ENCODE measurements around the gene AMN. TPM values are rescaled to one million over a fixed set of nuclear protein-coding genes. Genes with fewer than 3 reads are reported as not detected.

The AMN gene
- total RNA-seq, 1 experiment from 2014 or later = not detected

DNA sequence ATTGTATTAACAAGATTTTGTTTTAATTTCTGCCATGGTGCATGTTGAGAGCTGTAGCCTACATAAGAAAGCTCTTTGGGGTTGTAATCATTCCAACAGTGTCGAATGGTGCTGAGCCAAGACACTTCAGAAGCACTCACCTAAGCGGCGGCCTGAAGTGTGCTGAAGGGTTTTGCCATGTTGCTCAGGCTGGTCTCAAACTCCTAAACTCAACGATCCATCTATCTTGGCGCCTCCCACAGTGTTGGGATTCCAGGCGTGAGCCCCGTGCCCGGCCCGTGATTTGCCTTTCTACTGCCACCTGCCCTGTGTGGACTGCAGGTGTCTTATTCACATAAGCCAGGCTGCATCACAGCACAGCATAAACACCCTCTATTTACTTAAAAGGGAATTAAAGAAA is 48.9 kb downstream of the AMN start:
- Mint-ChIP-seq H3K9me3 (ENCODE audit: unreplicated experiment) (no peaks in the 10 kb centered on the region), H3K27me3 (ENCODE audit: insufficient read depth, unreplicated experiment) (no peaks in the 10 kb centered on the region), H3K27ac (ENCODE audit: low read depth, unreplicated experiment) (no peak overlapping the region), H3K36me3 (ENCODE audit: insufficient read depth, unreplicated experiment) (peaks cover 94% of the 10 kb centered on the region), H3K4me3 (ENCODE audit: unreplicated experiment) (no peak overlapping the region), H3K4me1 (ENCODE audit: insufficient read depth, unreplicated experiment) (no peaks in the 10 kb centered on the region)
- TF ChIP-seq, protein P1, sequence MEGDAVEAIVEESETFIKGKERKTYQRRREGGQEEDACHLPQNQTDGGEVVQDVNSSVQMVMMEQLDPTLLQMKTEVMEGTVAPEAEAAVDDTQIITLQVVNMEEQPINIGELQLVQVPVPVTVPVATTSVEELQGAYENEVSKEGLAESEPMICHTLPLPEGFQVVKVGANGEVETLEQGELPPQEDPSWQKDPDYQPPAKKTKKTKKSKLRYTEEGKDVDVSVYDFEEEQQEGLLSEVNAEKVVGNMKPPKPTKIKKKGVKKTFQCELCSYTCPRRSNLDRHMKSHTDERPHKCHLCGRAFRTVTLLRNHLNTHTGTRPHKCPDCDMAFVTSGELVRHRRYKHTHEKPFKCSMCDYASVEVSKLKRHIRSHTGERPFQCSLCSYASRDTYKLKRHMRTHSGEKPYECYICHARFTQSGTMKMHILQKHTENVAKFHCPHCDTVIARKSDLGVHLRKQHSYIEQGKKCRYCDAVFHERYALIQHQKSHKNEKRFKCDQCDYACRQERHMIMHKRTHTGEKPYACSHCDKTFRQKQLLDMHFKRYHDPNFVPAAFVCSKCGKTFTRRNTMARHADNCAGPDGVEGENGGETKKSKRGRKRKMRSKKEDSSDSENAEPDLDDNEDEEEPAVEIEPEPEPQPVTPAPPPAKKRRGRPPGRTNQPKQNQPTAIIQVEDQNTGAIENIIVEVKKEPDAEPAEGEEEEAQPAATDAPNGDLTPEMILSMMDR (IDR thresholded peaks at IDR 0.05; ENCODE audit: unreplicated experiment) = no peak
- ChIA-PET POLR2A (interaction anchor here (0.7 kb wide), 1 partner anchor 272 kb away, joined by 3 read pairs; no protein-coding TSS in a partner anchor), CTCF (interaction anchor here (1.2 kb wide), 1 partner anchor 197 kb away, joined by 3 read pairs; no protein-coding TSS in a partner anchor)
- intact Hi-C loops (cut with micrococcal nuclease) = no loop called here
- DNase-seq (ENCODE audit: unreplicated experiment) = no peak
- no TSS peak for BruUV-seq (replicated peaks)

DNA sequence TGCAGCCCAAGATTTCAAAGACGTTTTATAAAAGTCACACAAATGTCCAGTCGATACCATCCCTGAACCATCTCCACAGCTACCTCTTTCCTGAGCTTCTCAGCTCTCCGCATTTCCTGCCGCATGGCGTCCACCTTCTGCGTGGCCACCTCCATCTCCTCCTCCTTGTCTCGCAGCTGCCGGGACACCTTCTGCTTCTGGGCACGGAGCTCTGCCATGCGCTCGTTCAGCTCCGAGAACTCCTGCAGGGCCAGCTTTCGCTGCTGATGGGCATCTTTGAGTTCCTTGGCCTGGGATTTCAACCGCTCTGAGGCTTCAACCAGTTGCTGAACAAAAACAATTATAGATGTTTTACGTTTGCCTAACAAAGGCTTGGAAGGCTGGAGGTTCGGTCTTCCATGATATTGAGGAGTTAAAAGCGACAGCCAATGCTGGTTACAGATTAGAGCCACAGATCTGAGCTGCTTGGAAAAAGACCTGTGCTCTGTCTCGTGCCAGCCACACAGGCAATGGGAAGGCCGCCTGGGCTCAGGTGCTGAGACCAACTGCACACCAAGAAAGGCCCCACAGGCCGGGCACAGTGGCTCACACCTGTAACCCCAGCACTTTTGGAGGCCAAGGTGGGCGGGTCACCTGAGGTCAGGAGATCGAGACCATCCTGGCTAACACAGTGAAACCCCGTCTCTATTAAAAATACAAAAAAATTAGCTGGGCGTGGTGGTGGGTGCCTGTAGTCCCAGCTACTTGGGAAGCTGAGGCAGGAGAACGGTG is 49.6 kb downstream of the AMN start:
- Mint-ChIP-seq H3K4me1 (ENCODE audit: insufficient read depth, unreplicated experiment) (no peaks in the 10 kb centered on the region), H3K36me3 (ENCODE audit: insufficient read depth, unreplicated experiment) (peaks cover 95% of the 10 kb centered on the region), H3K9me3 (ENCODE audit: unreplicated experiment) (no peaks in the 10 kb centered on the region), H3K4me3 (ENCODE audit: unreplicated experiment) (no peak overlapping the region), H3K27me3 (ENCODE audit: insufficient read depth, unreplicated experiment) (no peaks in the 10 kb centered on the region), H3K27ac (ENCODE audit: low read depth, unreplicated experiment) (no peak overlapping the region)
- DNase-seq (ENCODE audit: unreplicated experiment) = no peak
- BruUV-seq (replicated peaks) = no TSS peak
- POLR2A ChIA-PET = no interaction called here
- CTCF ChIA-PET = interaction anchor here (0.6 to 1.2 kb wide), 2 partner anchors 81 to 197 kb away, joined by 3 read pairs; no protein-coding TSS in a partner anchor
- TF ChIP-seq, protein P1 (IDR thresholded peaks at IDR 0.05; ENCODE audit: unreplicated experiment) = no peak
- intact Hi-C loops (cut with micrococcal nuclease) = no loop called here

DNA sequence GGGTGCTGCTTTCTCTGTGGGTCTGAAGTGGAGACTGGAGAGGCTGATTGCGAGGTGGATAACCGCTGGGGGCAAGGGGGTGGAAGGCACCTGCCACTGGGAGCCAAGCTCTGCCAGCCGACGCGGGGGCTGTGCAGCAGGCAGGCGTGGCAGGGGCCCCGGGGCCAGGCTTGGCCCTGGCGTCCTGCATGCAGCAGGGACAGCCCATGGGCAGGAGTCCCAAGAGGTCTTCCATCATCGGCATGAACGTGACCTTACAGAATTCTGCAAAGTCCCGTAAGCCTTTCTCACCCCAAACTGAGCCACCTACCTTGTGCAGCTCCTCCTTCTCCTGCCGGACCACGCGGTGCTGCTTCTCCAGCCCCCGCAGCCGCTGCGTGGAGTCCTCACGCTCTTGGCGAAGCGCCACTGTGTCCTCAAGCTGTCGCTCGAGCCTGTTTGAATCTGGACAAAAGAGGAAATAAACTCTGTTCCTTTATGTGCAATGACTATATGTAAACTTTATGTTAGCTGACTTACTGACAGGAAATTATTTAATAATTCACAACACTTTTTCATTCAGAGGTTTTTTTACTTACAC is 51.3 kb downstream of the AMN start:
- POLR2A ChIA-PET = interaction anchor here (0.6 to 3.0 kb wide), 2 partner anchors 13 to 113 kb away, joined by 3 to 8 read pairs; no protein-coding TSS in a partner anchor
- peaks cover 95% of the 10 kb centered on the region for H3K36me3 Mint-ChIP-seq (ENCODE audit: insufficient read depth, unreplicated experiment)
- H3K4me1 Mint-ChIP-seq (ENCODE audit: insufficient read depth, unreplicated experiment) = no peaks in the 10 kb centered on the region
- CTCF ChIA-PET = no interaction called here
- no peak for DNase-seq (ENCODE audit: unreplicated experiment)
- no peaks in the 10 kb centered on the region for H3K27me3 Mint-ChIP-seq (ENCODE audit: insufficient read depth, unreplicated experiment)
- no peaks in the 10 kb centered on the region for H3K9me3 Mint-ChIP-seq (ENCODE audit: unreplicated experiment)
- BruUV-seq (replicated peaks) = no TSS peak
- no peak overlapping the region for H3K27ac Mint-ChIP-seq (ENCODE audit: low read depth, unreplicated experiment)
- intact Hi-C loops (cut with micrococcal nuclease) = no loop called here
- no peak overlapping the region for H3K4me3 Mint-ChIP-seq (ENCODE audit: unreplicated experiment)
- TF ChIP-seq, protein P1 (IDR thresholded peaks at IDR 0.05; ENCODE audit: unreplicated experiment) = no peak

DNA sequence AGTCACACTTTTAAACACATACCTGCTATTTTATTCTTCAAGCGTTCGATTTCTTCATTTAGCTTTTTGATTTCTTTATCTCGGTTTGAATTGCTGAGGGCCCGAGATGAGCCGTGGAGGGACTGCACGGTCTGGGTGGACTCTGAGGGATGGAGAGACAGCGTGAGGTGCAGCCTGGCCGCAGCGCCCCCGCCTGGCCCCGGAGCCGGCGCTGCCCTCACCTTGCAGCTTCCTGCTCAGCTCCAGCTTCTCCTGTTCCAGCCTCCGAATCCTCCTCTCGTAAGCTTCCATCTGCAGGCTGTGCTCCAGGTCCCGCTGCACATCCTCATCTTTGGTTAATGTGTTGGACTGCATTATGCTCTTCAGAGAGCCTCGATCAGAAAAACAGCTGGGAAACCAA is 53.2 kb downstream of the AMN start:
- BruUV-seq (replicated peaks) = no TSS peak
- Mint-ChIP-seq H3K27ac (ENCODE audit: low read depth, unreplicated experiment) (no peak overlapping the region), H3K36me3 (ENCODE audit: insufficient read depth, unreplicated experiment) (peaks cover 95% of the 10 kb centered on the region), H3K9me3 (ENCODE audit: unreplicated experiment) (no peaks in the 10 kb centered on the region), H3K4me3 (ENCODE audit: unreplicated experiment) (no peak overlapping the region), H3K27me3 (ENCODE audit: insufficient read depth, unreplicated experiment) (no peaks in the 10 kb centered on the region), H3K4me1 (ENCODE audit: insufficient read depth, unreplicated experiment) (no peaks in the 10 kb centered on the region)
- DNase-seq (ENCODE audit: unreplicated experiment) = no peak
- ChIA-PET CTCF (interaction anchor here (0.6 to 1.2 kb wide), 3 partner anchors 99 to 210 kb away, joined by 3 read pairs; no protein-coding TSS in a partner anchor), POLR2A (interaction anchor here (3.0 kb wide), 1 partner anchor 11 kb away, joined by 8 read pairs; no protein-coding TSS in a partner anchor)
- intact Hi-C loops (cut with micrococcal nuclease) = no loop called here
- TF ChIP-seq, protein P1 (IDR thresholded peaks at IDR 0.05; ENCODE audit: unreplicated experiment) = no peak

Data from MCF 10A (cell line).